ENCODE data around the gene HPSE2.

Gene HPSE2

DNA sequence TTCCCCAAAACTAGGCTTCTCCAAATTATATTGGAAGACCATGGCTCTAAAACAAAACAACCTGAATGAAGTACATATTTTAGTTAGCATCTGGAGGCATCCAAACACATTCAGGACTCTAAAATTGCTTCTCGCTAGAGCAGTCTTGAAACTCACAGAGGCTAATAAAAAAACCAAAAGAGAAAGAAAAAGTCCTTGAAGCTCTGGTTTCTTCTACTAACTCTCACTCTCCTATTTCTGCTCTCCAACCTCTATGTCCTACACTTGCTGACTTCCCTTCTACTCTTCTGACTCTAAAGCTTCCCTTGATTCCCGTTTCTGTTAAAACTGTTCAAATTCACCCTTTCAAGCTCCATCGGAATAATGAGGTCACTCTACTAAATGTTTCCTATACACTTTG lies 418.3 kb downstream of the HPSE2 start:
- no peak for DNase-seq

GRCh38 chr10:98815039-98815885 lies 420.4 kb downstream of the HPSE2 start:
- DNase-seq = no peak

- no peak for DNase-seq
These were observed 421.2 kb downstream of the HPSE2 start for GRCh38 chr10:98814470-98814869.

GRCh38 chr10:98808282-98808892 lies 427.3 kb downstream of the HPSE2 start:
- DNase-seq = no peak

DNA sequence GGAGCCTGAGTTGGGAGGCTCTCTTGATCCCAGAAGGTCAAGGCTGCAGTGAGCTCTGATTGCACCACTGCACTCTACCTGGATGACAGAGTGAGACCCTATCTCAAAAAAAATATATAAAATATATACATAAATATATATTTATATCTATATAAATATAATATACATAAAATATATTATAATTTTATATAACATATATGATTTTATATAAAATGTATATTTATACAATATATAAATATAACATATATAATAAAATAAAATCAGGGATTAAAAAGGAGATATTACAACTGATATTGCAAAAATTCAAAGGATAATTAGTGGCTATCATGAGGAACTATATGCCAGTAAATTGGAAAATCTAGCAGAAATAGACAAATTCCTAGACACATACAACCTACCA lies 435.4 kb downstream of the HPSE2 start:
- no peak for DNase-seq

- DNase-seq = no peak
These were observed 440.2 kb downstream of the HPSE2 start for GRCh38 chr10:98795467-98795866.

GRCh38 chr10:98790817-98791216 lies 444.8 kb downstream of the HPSE2 start:
- no peak for DNase-seq

DNA sequence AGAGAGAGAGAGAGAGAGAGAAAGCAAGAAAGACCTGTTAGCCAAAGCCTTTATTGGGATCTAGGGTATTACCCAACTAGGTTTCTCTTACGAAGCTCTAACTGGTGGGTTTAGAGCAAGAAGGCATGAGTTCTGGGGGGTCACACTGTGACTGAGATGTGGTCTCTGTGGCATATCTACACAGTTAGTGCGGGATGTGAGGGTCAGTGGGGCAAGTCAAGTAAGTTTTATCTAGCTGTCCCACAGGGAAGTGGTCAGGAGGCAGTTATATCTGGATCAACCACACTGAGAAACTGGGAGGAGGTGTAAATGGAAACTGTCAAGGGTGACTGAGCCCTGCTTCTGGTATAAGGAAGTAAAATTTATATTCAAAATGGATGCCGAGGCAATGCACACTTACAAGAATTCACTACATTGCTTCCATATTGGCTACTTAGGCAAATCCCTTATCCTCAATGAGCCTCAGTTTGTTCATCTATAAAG lies 457.3 kb downstream of the HPSE2 start:
- no peak for DNase-seq

DNA sequence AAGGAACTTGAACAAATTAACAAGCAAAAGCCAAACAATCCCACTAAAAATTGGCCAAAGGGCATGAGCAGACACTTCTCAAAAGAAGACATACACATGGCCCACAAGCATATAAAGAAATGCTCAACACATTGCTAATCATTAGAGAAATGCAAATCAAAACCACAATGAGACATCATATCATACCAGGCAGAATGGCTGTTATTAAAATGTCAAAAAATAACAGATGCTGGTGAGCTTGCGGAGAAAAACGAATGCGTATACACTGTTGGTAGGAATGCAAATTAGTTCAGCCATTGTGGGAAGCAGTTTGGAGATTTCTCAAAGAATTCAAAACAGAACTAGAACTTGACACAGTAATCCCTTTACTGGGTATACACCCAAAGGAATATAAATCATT lies 477.2 kb downstream of the HPSE2 start:
- no peak for DNase-seq

DNA sequence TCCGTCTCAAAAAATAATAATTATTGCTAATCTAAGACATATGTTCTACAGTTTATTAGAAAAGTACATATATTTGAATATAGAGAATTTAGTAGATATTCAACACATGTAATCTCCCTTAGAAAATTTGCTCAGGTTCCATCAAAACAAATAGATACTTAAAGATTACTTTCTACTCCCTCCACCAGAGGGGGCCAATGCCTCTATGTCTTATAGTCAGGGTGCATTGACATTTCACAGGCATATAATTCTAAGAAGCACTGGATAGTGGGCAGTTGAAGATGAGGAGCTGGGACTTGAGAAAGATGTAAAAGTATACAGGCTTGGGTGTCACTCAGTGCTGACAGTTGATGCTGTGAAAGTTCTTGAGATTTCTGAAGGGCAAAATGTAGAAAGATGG lies 487.4 kb downstream of the HPSE2 start:
- no peak for DNase-seq

DNA sequence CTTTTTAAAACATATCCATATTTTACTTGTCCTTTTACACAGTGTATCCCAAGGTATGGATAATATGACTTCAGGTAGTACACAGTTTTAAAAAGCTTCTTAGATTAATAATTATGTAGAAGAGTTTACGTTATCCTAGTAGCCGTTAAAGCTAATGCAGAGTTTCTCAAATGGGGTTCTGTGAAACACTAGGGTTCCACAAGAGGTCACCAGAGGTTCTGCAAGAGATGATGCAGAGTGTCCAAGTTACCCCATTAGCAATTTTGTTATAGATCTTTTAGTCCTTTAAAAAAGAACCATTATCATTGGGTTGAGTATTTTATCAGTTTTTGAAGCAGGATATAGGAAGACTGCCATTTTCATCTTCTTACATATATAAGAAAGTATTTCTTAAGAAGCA lies 490.0 kb downstream of the HPSE2 start:
- DNase-seq = no peak

GRCh38 chr10:98720551-98720950 lies 515.1 kb downstream of the HPSE2 start:
- DNase-seq = no peak

DNA sequence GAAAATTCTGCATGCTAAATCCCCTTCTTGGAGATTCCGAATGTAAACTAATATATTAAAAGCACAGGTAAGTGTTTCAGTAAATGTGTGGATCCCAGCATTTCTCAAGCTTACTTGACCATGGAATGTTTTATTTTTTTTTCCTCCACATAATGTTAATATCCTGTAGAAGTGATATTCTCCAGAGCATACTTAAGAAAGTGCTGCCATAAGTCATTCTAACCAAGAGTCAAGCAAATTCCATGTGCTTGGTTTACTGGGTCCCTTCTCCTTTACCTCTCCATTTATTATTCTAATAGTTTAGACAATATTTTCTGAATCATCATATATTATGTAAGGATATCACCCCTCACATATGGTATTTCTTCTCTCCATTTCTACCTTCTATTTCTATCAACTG lies 522.1 kb downstream of the HPSE2 start:
- DNase-seq = no peak

GRCh38 chr10:98696516-98696915 lies 539.1 kb downstream of the HPSE2 start:
- DNase-seq = no peak

DNA sequence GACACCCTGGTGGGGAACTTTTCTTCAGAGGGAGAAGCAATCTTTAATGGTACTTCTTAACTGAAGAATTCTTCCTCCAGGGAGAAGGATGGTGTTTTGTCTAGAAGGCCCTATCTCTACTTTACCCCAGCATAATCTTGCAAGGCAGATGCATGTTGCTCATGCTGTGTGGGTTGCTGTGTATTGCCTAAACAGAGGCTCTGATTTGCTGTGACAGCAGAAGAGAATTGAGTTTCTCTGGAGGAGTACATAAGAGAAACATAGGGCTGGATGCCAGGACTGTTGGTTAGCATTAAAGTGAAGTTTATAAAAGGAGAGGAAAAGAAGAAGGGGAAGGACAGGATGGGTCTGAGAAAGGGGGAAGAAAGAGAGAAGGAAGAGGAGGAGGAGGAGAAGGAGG lies 540.8 kb downstream of the HPSE2 start:
- DNase-seq = no peak

DNA sequence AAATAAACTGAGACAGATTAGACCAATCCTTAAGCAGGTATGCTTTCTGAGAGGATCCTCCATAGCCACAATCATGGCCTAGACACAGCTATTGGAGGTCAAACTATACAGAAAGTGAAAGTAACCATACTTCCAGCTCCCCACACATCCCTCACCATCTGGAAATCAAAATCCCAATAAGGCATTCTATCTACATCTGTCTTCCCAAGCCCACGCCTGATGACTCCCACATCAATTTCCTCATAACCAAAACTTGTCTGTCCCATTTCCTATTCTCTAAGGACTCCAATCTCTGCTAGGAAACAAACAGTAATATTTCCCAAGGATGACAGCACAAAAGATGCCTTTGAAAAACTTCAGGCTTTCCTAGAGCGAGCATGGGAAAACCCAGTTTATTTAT lies 541.6 kb downstream of the HPSE2 start:
- no peak for DNase-seq

- no peak for DNase-seq
These were observed 548.0 kb downstream of the HPSE2 start for GRCh38 chr10:98687685-98688084.

DNA sequence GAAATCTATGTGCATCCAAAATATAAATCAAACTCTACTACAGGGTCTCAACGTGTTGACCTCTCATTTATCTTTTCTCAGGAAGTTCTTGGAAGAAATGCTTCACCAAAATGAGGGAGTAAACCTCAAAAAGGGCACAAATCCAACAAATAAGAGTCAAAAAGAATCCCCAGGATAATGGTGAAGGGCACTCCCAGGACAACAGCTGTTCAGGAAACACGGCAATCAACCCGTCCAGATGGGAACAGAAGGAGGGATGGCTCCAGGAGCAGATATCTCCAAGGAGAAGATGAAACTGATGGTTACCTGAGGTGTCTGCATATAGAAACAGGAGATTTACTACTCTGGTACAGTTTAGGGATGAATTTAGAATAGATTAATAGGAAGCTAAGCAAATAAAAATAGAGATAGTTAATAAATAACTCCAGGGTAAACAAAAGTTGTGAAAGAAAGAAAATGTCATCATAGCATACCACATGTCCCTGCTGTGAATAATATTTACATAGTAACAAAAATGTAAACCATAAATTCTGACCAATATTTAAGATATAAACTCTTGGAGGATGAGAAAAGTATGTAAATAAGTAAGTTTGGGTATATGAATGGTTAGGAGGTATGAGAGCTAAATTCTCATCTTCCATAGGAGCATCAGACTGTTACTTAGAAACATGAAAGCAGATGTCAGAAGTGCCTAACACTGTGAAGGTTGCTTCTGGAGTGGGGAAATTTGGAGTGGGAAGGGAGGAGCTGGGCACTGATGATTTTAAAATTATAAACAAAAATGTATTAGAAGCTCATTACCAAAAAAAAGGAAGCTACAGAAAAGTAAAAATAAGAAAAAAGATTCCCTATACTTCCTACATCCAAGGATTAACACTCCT lies 551.4 kb downstream of the HPSE2 start:
- no peak for DNase-seq

DNA sequence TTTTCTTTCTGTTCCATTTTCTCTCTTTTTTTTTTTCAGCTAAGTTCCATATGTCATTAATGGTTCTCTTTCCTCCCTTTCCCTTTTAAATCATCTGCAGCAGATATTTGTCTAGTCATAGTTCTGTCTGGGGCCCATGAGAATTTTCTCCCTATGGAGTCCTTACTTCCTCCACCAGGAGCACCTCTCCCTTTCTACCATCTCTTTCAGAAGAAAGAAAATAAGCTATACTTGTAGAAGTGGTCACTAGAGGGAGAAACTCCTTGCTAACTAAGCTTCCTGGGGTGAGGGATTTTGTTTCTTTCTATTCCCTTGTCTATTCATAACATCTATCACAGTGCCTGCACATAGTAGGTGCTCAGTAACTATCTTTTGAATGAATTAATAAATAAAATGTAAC lies 558.8 kb downstream of the HPSE2 start:
- DNase-seq = no peak

GRCh38 chr10:98675902-98676301 lies 559.8 kb downstream of the HPSE2 start:
- DNase-seq = no peak

DNA sequence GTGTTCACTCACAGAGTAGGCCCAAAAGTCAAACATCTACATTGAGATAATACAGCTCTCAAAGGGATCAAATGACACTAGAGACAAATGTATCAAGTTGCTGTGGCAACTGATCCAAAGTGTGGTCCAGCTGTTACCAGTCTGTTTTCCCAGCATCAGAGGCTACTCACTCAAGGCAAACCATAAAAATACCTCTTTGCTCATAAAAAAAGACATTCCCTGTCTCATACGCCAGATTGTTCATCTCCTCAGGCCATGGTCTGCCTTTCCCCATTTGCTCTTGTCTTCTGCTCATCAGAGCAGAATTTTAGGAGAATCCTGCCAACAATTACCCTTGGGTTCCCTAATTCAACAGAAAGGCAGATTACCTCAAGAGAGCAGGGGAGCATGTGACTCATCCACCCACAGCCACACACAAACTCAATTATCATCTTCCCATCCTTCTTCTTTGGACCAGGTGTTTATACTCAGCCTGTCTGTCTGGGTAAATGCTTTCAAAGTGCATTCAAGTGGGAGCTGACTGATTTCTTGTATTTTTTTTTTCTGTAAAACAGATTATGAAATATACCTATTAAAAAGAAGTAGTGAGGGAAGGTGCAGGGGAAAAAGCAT lies 562.4 kb downstream of the HPSE2 start:
- DNase-seq = no peak

DNA sequence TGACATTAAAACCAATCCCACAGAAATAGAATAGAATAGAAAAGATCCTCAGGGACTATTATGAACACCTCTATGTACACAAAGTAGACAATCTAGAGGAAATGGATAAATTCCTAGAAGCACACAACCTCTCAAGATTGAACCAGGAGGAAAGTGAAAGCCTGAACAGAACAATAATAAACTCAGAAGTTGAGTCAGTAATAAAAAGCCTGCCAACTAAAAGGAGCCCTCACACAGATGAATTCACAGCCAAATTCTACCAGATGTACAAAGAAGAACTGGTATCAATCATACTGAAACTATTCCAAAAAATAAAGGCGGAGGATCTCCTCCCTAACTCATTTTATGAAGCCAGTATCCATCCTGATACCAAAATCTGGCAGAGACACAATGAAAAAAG lies 568.6 kb downstream of the HPSE2 start:
- DNase-seq = no peak

DNA sequence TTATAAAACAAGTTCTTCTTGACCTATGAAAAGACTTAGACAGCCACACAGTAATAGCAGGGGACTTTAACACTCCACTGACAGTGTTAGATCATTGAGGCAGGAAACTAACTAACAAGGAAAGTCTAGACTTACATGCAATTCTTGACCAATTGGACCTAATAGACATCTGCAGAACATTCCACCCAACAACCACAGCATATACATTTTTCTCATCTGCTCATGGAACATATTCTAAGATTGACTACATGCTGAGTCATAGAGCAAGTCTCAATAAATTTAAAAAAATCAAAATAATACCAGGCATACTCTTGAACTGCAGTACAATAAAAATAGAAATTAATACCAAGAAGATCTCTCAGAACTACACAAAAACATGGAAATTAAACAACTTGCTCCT lies 569.4 kb downstream of the HPSE2 start:
- DNase-seq = no peak
